GM12891 (cell line): ENCODE measurements around the gene ADD2.

Experiments
- POLR2A ChIP-seq: IDR thresholded peaks from 2 replicates; pipeline ENCODE4 v1.6.1; 2011; ENCODE audit warnings: low read depth, low read length, control low read depth
- POLR2AphosphoS5 ChIP-seq: IDR thresholded peaks from 2 replicates; pipeline ENCODE4 v1.6.1; 2011; ENCODE audit warnings: low read depth, low read length, control low read depth
- TAF1 ChIP-seq: IDR thresholded peaks from 2 replicates; pipeline ENCODE4 v1.6.1; 2011; ENCODE audit warnings: low read depth, low read length, control low read depth

- TF ChIP-seq POLR2A (no peak), TAF1 (no peak), POLR2AphosphoS5 (no peak)
These were observed 99.1 kb downstream of the ADD2 start for GRCh38 chr2:70668911-70669310.
